Spleen (tissue), 11 donors: ENCODE data around the gene SUDS3. TPM values are rescaled to one million over a fixed set of nuclear protein-coding genes. Genes with fewer than 3 reads are reported as not detected.

ENCODE experiments used
- DNase-seq: peaks from one replicate; pipeline ENCODE4 v3.0.0-alpha.2; 2020
- H3K27ac ChIP-seq, 8 donors: fragments of 200-600 bp; sonication (generic) in 7 of 8; 1 replicate in 4 of 8; 2 replicates in 4 of 8; pipeline versions ENCODE4 v1.5.0 to v1.8.0; 2016 to 2021; ENCODE audit warnings: inconsistent platforms in 4 of 8, mild to moderate bottlenecking in 4 of 8, moderate library complexity in 1 of 8
- H3K27me3 ChIP-seq, 7 donors: fragments of 200-600 bp; sonication (generic) in 6 of 7; replicated peaks in 1 of 7; 1 replicate in 4 of 7; 2 replicates in 3 of 7; pipeline versions ENCODE4 v1.5.0 to v1.8.0; 2016 to 2021; ENCODE audit warnings: inconsistent platforms in 3 of 7, mild to moderate bottlenecking in 1 of 7
- H3K36me3 ChIP-seq, 6 donors: fragments of 200-600 bp; sonication (generic) in 5 of 6; 1 replicate in 4 of 6; 2 replicates in 2 of 6; pipeline versions ENCODE4 v1.5.0 to v1.8.0; 2016 to 2021; ENCODE audit warnings: inconsistent platforms in 2 of 6
- H3K4me1 ChIP-seq, 6 donors: fragments of 200-600 bp; sonication (generic) in 5 of 6; 1 replicate in 3 of 6; 2 replicates in 3 of 6; pipeline versions ENCODE4 v1.5.0 to v1.8.0; 2016 to 2021; ENCODE audit warnings: inconsistent platforms in 3 of 6
- H3K4me3 ChIP-seq, 8 donors: fragments of 200-600 bp; sonication (generic) in 7 of 8; 1 replicate in 4 of 8; 2 replicates in 4 of 8; pipeline versions ENCODE4 v1.5.0 to v1.8.0; 2016 to 2021; ENCODE audit warnings: inconsistent platforms in 4 of 8, mild to moderate bottlenecking in 4 of 8, moderate library complexity in 2 of 8
- H3K9me3 ChIP-seq, 8 donors: fragments of 200-600 bp; sonication (generic) in 7 of 8; 1 replicate in 4 of 8; 2 replicates in 4 of 8; pipeline versions ENCODE4 v1.5.0 to v1.8.0; 2016 to 2021; ENCODE audit warnings: inconsistent platforms in 4 of 8
- POLR2A ChIP-seq, 3 donors: fragments of 450-650 bp; IDR thresholded peaks; one replicate each; pipeline ENCODE4 v1.5.1; 2017; ENCODE audit warnings: antibody characterized with exemption in 3 of 3, mild to moderate bottlenecking in 1 of 3
- POLR2AphosphoS5 ChIP-seq, 3 donors: sonication (generic); formaldehyde crosslinking; IDR thresholded peaks; one replicate each; pipeline ENCODE4 v1.5.1; 2017; ENCODE audit warnings: antibody characterized with exemption in 3 of 3
- WGBS, 5 donors: extraction: QIAGEN DNeasy Blood & Tissue Kit in 3 of 5; methylation state at CpG; one replicate each; pipeline versions ENCODE4 v1.1.5 to v1.1.7; 2013 to 2018; 5-methylcytosine and 5-hydroxymethylcytosine counted together
- intact Hi-C: fragments of 100-400 bp; cut with DNase I; formaldehyde crosslinking; loops from one replicate; pipeline ENCODE4 v1.15.0; 2023; ENCODE audit warnings: low total_unique reads
- polyA plus RNA-seq, 3 donors: library from polyadenylated mRNA; stranded (reverse); fragments of 200-250 nt; gene quantifications; one replicate each; pipeline ENCODE4 v1.2.1, GENCODE V29; 2013
- total RNA-seq, 7 donors: library from RNA; depleted of rRNA in 3 of 7; stranded (reverse); fragments of >200 nt in 3 of 7; fragmentation: NEBNext Ultra II Directional in 4 of 7; extraction: Animal tissue kit (Norgen Biotek cat#: 25700) in 4 of 7; gene quantifications; one replicate each; pipeline versions ENCODE4 v1.1.0 to v1.2.1, GENCODE V29; 2016 to 2021
- TF ChIP-seq, protein P1 (sequence below), 11 experiments: fragments of 200-600 bp in 7 of 11; fragments of 450-650 bp in 4 of 11; sonication (generic) in 4 of 11; IDR thresholded peaks in 8 of 11; conservative IDR thresholded peaks in 3 of 11; 1 replicate in 7 of 11; 2 replicates in 4 of 11; pipeline versions ENCODE4 v1.4.0 to v1.8.0; 2016 to 2021; ENCODE audit warnings: antibody characterized with exemption in 11 of 11, inconsistent platforms in 4 of 11, mild to moderate bottlenecking in 1 of 11
- donor health status: healthy with polysubstance abuse.
- donor health status: DM: no; HTN: no; CAD: no; lungs with moderate emphysema.
- donor health status: DM: no; HTN: no; CAD: no.
- donor health status: Bipolar disorder and iron deficiency.
- donor health status: healthy.
- donor health status: DM: no; HTN: no; CAD: no.
- donor health status: DM: yes; HTN: yes; CAD: no.

The SUDS3 gene
- total and polyA plus RNA-seq, 10 donors = 8.3 to 90.9 (median 28.3) TPM

- Histone ChIP-seq H3K27me3 (no peaks in the 10 kb centered on the region), H3K36me3 (peaks cover 0 to 2% (median under 1%) of the 10 kb centered on the region in 6 donors), H3K27ac (peak overlapping the region in 7 of 8 donors; percentile 87 to 95 (median 94)), H3K4me1 (peaks cover 17 to 85% (median 56%) of the 10 kb centered on the region in 6 donors), H3K9me3 (no peaks in the 10 kb centered on the region), H3K4me3 (peak overlapping the region; percentile 68 to 93 (median 88))
- no peak for DNase-seq
- intact Hi-C loops = loop anchor here (10.0 kb wide), 1 partner anchor 249 kb away; no protein-coding TSS in a partner anchor
- 60 to 72% (median 67%) methylated on average over 5 of the region's 5 CpGs for WGBS, 5 donors
- no peak for TF ChIP-seq POLR2AphosphoS5 (IDR thresholded peaks at IDR 0.05)
- no peak for TF ChIP-seq POLR2A (IDR thresholded peaks at IDR 0.05)
- TF ChIP-seq, protein P1, sequence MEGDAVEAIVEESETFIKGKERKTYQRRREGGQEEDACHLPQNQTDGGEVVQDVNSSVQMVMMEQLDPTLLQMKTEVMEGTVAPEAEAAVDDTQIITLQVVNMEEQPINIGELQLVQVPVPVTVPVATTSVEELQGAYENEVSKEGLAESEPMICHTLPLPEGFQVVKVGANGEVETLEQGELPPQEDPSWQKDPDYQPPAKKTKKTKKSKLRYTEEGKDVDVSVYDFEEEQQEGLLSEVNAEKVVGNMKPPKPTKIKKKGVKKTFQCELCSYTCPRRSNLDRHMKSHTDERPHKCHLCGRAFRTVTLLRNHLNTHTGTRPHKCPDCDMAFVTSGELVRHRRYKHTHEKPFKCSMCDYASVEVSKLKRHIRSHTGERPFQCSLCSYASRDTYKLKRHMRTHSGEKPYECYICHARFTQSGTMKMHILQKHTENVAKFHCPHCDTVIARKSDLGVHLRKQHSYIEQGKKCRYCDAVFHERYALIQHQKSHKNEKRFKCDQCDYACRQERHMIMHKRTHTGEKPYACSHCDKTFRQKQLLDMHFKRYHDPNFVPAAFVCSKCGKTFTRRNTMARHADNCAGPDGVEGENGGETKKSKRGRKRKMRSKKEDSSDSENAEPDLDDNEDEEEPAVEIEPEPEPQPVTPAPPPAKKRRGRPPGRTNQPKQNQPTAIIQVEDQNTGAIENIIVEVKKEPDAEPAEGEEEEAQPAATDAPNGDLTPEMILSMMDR (IDR thresholded peaks at IDR 0.05 in 8 of 11, conservative IDR thresholded peaks at IDR 0.05 in 3 of 11) = no peak
Observed at GRCh38 chr12:118373616-118374015, 2.7 kb upstream of the SUDS3 start.

- peak overlapping the region in 2 of 8 donors; percentile 86 to 93 for H3K4me3 ChIP-seq
- 92 to 95% (median 93%) methylated on average over 14 of the region's 14 CpGs for WGBS, 5 donors
- H3K27me3 ChIP-seq = no peaks in the 10 kb centered on the region
- no peak for DNase-seq
- H3K27ac ChIP-seq = peak overlapping the region in 2 of 8 donors; percentile 94 to 95
- intact Hi-C loops = loop anchor here (10.0 kb wide), 1 partner anchor 249 kb away; no protein-coding TSS in a partner anchor
- no peaks in the 10 kb centered on the region for H3K9me3 ChIP-seq
- H3K4me1 ChIP-seq = peaks cover 17 to 85% (median 56%) of the 10 kb centered on the region in 6 donors
- peaks cover 0 to 9% (median 5%) of the 10 kb centered on the region in 6 donors for H3K36me3 ChIP-seq
- TF ChIP-seq POLR2AphosphoS5 (IDR thresholded peaks at IDR 0.05) (no peak), POLR2A (IDR thresholded peaks at IDR 0.05) (no peak)
- TF ChIP-seq, protein P1 (IDR thresholded peaks at IDR 0.05 in 8 of 11, conservative IDR thresholded peaks at IDR 0.05 in 3 of 11) = no peak
Observed at GRCh38 chr12:118374126-118374725, 2.1 kb upstream of the SUDS3 start.

- no peak for DNase-seq
- Histone ChIP-seq H3K4me3 (no peak overlapping the region), H3K27me3 (no peaks in the 10 kb centered on the region), H3K27ac (no peak overlapping the region), H3K9me3 (no peaks in the 10 kb centered on the region), H3K36me3 (peaks cover 0 to 15% (median 11%) of the 10 kb centered on the region in 6 donors), H3K4me1 (peaks cover 17 to 85% (median 53%) of the 10 kb centered on the region in 6 donors)
- intact Hi-C loops = loop anchor here (5.0 to 10.0 kb wide), 2 partner anchors 193 to 250 kb away; no protein-coding TSS in a partner anchor
- TF ChIP-seq, protein P1 (IDR thresholded peaks at IDR 0.05 in 8 of 11, conservative IDR thresholded peaks at IDR 0.05 in 3 of 11) = no peak
- TF ChIP-seq POLR2A (IDR thresholded peaks at IDR 0.05) (no peak), POLR2AphosphoS5 (IDR thresholded peaks at IDR 0.05) (no peak)
- 81 to 89% (median 88%) methylated on average over 5 of the region's 5 CpGs for WGBS, 5 donors
Observed at GRCh38 chr12:118374909-118375308, 1.4 kb upstream of the SUDS3 start.

DNA sequence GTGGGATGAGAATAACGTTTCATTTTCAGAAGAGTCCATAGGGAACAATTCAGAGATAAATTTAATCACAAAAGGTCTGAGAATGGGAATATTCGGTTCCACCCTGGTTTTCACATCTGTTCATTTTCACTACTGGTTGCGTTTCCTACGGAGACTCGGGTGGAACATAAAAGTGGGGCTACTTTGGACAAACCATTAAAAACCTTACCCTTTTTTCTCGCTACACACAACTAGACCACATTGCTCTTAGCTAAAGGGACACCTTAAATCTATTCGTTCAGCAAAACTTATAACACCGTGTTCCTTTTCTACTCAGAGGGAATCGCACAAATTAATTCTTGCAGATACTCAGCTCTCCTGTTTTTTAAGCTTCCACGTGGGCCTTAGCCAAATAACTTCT lies 1.0 kb upstream of the SUDS3 start:
- intact Hi-C loops = loop anchor here (5.0 to 10.0 kb wide), 2 partner anchors 193 to 251 kb away; no protein-coding TSS in a partner anchor
- H3K4me3 ChIP-seq = peak overlapping the region in 2 of 8 donors; percentile 99
- H3K27ac ChIP-seq = peak overlapping the region in 4 of 8 donors; percentile 94 to 98 (median 98)
- H3K36me3 ChIP-seq = peaks cover 0 to 20% (median 15%) of the 10 kb centered on the region in 6 donors
- DNase-seq = no peak
- 78 to 86% (median 82%) methylated on average over 10 of the region's 10 CpGs for WGBS, 5 donors
- no peaks in the 10 kb centered on the region for H3K27me3 ChIP-seq
- peaks cover 17 to 83% (median 50%) of the 10 kb centered on the region in 6 donors for H3K4me1 ChIP-seq
- no peaks in the 10 kb centered on the region for H3K9me3 ChIP-seq
- no peak for TF ChIP-seq POLR2A (IDR thresholded peaks at IDR 0.05)
- no peak for TF ChIP-seq POLR2AphosphoS5 (IDR thresholded peaks at IDR 0.05)
- TF ChIP-seq, protein P1 (IDR thresholded peaks at IDR 0.05 in 8 of 11, conservative IDR thresholded peaks at IDR 0.05 in 3 of 11) = no peak
